Bronchial epithelial cell (primary cell): ENCODE results near the gene OLFM2. TPM values are rescaled to one million over a fixed set of nuclear protein-coding genes. Genes with fewer than 3 reads are reported as not detected.
"Not testable (repeated sequence)": the region's sequence is repeated elsewhere in the genome, so short reads cannot be mapped to it uniquely, and the experiment has no call there.

Source experiments
- DNase-seq: peaks from one replicate; pipeline ENCODE4 v3.0.0-alpha.2; 2010; ENCODE audit warnings: low read depth
- FAIRE-seq: peaks from 2 replicates; lab custom pipeline; 2011; peaks lifted over from hg19 to GRCh38; lab: Jason Lieb, UNC
- H3K27me3 ChIP-seq: 2 replicates; pipeline ENCODE4 v1.5.1; 2011; ENCODE audit warnings: low read length; ENCODE audit not compliant: control insufficient read depth, insufficient read depth
- H3K36me3 ChIP-seq: 2 replicates; pipeline ENCODE4 v1.5.1; 2011; ENCODE audit warnings: low read length; ENCODE audit not compliant: control insufficient read depth, insufficient read depth
- H3K4me3 ChIP-seq: 2 replicates; pipeline ENCODE4 v1.5.1; 2011; ENCODE audit warnings: mild to moderate bottlenecking, low read depth, low read length, control low read depth
- total RNA-seq: library from RNA; depleted of rRNA; stranded (reverse); fragments of >200 nt; gene quantifications from 2 replicates; pipeline ENCODE4 v1.2.1, GENCODE V29; 2014
- TF ChIP-seq, protein P1 (sequence below): IDR thresholded peaks from 2 replicates; pipeline ENCODE4 v1.5.1; 2011; ENCODE audit warnings: mild to moderate bottlenecking, moderate library complexity, low read length, control low read depth, inconsistent platforms; ENCODE audit not compliant: insufficient read depth, severe bottlenecking

Gene OLFM2
- total RNA-seq, 1 donor from 2014 or later = under 0.01 TPM

- no peak overlapping the region for H3K4me3 ChIP-seq
- no peaks in the 10 kb centered on the region for H3K27me3 ChIP-seq
- TF ChIP-seq, protein P1, sequence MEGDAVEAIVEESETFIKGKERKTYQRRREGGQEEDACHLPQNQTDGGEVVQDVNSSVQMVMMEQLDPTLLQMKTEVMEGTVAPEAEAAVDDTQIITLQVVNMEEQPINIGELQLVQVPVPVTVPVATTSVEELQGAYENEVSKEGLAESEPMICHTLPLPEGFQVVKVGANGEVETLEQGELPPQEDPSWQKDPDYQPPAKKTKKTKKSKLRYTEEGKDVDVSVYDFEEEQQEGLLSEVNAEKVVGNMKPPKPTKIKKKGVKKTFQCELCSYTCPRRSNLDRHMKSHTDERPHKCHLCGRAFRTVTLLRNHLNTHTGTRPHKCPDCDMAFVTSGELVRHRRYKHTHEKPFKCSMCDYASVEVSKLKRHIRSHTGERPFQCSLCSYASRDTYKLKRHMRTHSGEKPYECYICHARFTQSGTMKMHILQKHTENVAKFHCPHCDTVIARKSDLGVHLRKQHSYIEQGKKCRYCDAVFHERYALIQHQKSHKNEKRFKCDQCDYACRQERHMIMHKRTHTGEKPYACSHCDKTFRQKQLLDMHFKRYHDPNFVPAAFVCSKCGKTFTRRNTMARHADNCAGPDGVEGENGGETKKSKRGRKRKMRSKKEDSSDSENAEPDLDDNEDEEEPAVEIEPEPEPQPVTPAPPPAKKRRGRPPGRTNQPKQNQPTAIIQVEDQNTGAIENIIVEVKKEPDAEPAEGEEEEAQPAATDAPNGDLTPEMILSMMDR = no peak
- DNase-seq (no peak), FAIRE-seq (no peak)
- H3K36me3 ChIP-seq = no peaks in the 10 kb centered on the region
Observed at GRCh38 chr19:9952276-9952675, 16.0 kb upstream of the OLFM2 start.

- H3K4me3 ChIP-seq = no peak overlapping the region
- FAIRE-seq = peak; percentile 47
- no peak for DNase-seq
- H3K36me3 ChIP-seq = no peaks in the 10 kb centered on the region
- TF ChIP-seq, protein P1 = no peak
- H3K27me3 ChIP-seq = no peaks in the 10 kb centered on the region
Observed at GRCh38 chr19:9947441-9947840, 11.1 kb upstream of the OLFM2 start.

DNA sequence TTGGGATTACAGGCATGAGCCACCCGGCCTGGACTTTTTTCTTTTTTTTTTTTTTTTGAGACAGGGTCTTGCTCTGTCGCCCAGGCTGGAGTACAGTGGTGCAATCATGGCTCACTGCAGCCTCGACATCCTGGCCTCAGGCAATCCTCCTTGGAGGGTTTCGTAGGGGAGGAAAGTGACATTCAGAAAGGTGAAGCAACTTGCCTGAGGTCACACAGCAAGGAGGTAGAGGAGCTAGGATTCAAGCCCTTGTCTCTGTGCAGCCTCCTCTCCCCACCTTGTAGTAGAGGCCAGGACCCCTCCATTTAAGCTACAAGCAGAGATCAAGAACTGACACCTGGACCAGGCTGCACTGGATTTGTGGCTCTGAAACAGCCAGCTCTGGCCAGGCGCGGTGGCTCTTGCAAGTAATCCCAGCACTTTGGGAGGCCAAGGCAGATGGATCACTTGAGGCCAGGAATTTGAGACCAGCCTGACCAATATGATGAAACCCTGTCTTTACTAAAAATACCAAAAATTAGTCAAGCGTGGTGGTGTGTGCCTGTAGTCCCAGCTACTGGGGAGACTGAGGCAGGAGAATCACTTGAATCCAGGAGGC is 10.3 kb upstream of the OLFM2 start:
- not testable (repeated sequence) for H3K36me3 ChIP-seq, H3K27me3 ChIP-seq, H3K4me3 ChIP-seq, DNase-seq, FAIRE-seq

GRCh38 chr19:9945319-9945966 is 9.1 kb upstream of the OLFM2 start:
- Histone ChIP-seq H3K27me3 (no peaks in the 10 kb centered on the region), H3K36me3 (no peaks in the 10 kb centered on the region), H3K4me3 (no peak overlapping the region)
- TF ChIP-seq, protein P1 = no peak
- FAIRE-seq (peak; percentile 64), DNase-seq (peak; percentile 81)

DNA sequence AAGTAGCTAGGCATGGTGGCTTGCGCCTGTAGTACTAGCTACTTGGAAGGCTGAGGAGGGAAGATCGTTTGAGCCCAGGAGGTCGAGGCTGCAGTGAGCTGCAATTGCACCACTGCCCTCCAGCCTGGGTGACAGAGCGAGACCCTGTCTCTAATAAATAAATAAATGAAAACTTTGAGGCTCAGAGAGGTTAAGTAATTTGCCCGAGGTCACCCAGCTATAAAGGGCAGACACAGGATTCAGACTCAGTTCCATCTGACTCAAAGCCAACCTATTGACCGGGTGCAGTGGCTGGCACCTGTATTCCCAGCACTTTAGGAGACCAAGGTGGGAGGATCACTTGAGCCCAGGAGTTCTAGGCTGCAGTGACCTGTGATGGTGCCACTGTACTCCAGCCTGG is 7.4 kb upstream of the OLFM2 start:
- H3K4me3 ChIP-seq = no peak overlapping the region
- TF ChIP-seq, protein P1 = no peak
- no peaks in the 10 kb centered on the region for H3K36me3 ChIP-seq
- no peaks in the 10 kb centered on the region for H3K27me3 ChIP-seq
- FAIRE-seq (no peak), DNase-seq (no peak)

- Histone ChIP-seq H3K4me3 (no peak overlapping the region), H3K36me3 (no peaks in the 10 kb centered on the region), H3K27me3 (peaks cover 3% of the 10 kb centered on the region)
- DNase-seq (no peak), FAIRE-seq (no peak)
- TF ChIP-seq, protein P1 = no peak
Observed at GRCh38 chr19:9941671-9942070, 5.4 kb upstream of the OLFM2 start.
